Measurements from ENCODE around the gene CCDC71. TPM values are rescaled to one million over a fixed set of nuclear protein-coding genes. Genes with fewer than 3 reads are reported as not detected.

CCDC71 gene
- total RNA-seq, 1 donor from 2014 or later = 25.7 TPM

DNA sequence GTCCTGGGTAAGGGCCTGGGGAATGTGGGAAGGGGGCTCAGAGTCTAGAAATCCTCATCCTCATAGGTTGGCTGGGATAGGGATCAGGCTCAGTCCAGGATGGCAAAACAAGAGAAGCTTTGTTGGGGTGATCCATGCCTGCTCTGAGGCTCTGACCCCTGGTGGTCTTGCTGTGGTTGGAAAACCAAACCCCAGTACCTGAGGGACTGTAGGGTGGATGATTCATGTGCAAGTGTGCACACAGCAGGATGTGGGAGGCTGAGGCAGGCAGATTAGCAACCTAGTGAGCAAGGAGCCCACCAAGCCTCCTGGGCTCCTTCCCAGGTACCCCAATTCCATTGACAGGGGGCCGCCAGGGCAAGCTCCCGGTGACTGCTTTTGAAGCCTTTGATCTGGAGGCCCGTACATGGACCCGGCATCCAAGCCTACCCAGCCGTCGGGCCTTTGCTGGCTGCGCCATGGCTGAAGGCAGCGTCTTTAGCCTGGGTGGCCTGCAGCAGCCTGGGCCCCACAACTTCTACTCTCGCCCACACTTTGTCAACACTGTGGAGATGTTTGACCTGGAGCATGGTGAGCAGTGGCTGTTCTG lies 8.4 kb upstream of the CCDC71 start:
- peaks cover 7% of the 10 kb centered on the region for H3K27me3 Mint-ChIP-seq
- no peak for DNase-seq
- H3K4me1 Mint-ChIP-seq = peaks cover 8% of the 10 kb centered on the region
- H3K4me3 Mint-ChIP-seq = no peak overlapping the region
- no peaks in the 10 kb centered on the region for H3K36me3 Mint-ChIP-seq (ENCODE audit: low read depth)
- no peaks in the 10 kb centered on the region for H3K9me3 Mint-ChIP-seq
- H3K27ac Mint-ChIP-seq = no peak overlapping the region
- intact Hi-C loops (cut with micrococcal nuclease) = no loop called here

DNA sequence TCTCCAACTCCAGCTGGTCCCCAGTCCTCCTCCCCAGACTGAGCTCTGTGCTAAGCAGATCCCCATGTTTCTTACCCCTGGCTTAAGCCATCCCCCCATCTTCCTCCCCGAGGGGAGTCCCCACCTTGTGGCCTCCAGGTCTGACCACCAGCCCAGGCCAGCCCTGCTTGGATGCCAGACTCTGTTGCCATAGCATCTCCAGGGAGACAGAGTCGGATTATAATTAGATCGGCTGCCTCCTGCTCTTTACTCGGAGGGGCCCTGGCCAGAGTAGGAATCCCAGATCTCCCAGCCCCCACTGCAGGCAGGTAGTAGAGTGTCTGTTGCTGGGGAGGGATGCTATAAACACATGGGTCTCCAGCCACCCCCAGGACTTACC lies 7.7 kb upstream of the CCDC71 start:
- peaks cover 8% of the 10 kb centered on the region for H3K4me1 Mint-ChIP-seq
- no peaks in the 10 kb centered on the region for H3K9me3 Mint-ChIP-seq
- H3K36me3 Mint-ChIP-seq (ENCODE audit: low read depth) = no peaks in the 10 kb centered on the region
- no peak overlapping the region for H3K4me3 Mint-ChIP-seq
- H3K27ac Mint-ChIP-seq = no peak overlapping the region
- H3K27me3 Mint-ChIP-seq = peaks cover under 1% of the 10 kb centered on the region
- intact Hi-C loops (cut with micrococcal nuclease) = no loop called here
- no peak for DNase-seq

DNA sequence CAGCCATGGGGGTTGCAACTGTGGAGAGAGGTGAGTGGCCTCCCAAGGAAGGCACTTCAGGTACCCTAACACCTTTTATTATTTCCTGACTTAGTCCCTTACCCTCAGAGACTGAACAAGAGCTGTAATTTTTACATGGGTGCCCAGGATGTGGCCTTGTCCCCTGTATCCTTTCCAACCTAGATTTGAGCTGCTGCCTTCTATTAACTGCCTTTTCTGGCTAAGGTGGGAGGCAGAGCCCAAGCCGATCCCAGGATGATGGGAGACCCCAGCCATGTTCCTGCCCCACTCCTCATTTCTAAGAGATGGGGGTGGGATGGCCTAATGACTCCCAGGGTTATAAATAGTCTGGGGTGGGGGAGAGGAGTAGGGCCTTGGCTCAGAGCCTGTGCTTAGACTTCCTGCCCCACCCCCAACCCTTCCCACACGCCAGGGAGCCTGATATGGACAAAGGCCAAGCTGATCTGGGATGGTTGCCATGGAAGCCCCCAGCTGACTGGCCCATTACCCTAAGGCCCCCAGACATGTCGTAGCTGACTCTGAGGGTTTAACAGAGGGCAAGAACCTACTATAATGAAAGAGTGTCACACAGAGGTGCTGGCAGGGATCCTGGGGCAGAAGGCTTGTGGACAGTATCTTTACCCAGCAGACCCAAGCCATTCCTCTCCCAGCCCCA lies 7.1 kb upstream of the CCDC71 start:
- Mint-ChIP-seq H3K27me3 (no peaks in the 10 kb centered on the region), H3K9me3 (no peaks in the 10 kb centered on the region), H3K4me1 (peaks cover 8% of the 10 kb centered on the region), H3K36me3 (ENCODE audit: low read depth) (no peaks in the 10 kb centered on the region), H3K4me3 (no peak overlapping the region), H3K27ac (no peak overlapping the region)
- intact Hi-C loops (cut with micrococcal nuclease) = no loop called here
- no peak for DNase-seq

DNA sequence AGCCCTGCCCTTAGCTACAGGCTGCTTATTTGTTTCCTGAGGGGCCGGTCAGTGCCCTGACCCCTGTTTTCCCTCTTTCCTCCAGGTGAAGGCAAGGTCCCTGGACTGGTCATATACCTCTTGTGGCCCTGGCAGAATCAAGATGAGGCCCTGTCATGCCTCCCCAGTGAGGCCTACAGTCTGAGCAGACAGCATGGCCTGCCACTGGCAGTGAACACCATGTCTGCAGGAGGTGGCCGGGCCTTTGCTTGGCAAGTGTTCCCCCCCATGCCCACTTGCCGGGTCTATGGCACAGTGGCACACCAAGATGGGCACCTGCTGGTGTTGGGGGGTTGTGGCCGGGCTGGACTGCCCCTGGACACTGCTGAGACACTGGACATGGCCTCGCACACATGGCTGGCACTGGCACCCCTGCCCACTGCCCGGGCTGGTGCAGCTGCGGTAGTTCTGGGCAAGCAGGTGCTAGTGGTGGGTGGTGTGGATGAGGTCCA lies 6.5 kb upstream of the CCDC71 start:
- no peaks in the 10 kb centered on the region for H3K9me3 Mint-ChIP-seq
- peak overlapping the region; percentile 34 for H3K4me3 Mint-ChIP-seq
- no peak overlapping the region for H3K27ac Mint-ChIP-seq
- peaks cover 8% of the 10 kb centered on the region for H3K4me1 Mint-ChIP-seq
- H3K36me3 Mint-ChIP-seq (ENCODE audit: low read depth) = no peaks in the 10 kb centered on the region
- no peak for DNase-seq
- intact Hi-C loops (cut with micrococcal nuclease) = no loop called here
- no peaks in the 10 kb centered on the region for H3K27me3 Mint-ChIP-seq

DNA sequence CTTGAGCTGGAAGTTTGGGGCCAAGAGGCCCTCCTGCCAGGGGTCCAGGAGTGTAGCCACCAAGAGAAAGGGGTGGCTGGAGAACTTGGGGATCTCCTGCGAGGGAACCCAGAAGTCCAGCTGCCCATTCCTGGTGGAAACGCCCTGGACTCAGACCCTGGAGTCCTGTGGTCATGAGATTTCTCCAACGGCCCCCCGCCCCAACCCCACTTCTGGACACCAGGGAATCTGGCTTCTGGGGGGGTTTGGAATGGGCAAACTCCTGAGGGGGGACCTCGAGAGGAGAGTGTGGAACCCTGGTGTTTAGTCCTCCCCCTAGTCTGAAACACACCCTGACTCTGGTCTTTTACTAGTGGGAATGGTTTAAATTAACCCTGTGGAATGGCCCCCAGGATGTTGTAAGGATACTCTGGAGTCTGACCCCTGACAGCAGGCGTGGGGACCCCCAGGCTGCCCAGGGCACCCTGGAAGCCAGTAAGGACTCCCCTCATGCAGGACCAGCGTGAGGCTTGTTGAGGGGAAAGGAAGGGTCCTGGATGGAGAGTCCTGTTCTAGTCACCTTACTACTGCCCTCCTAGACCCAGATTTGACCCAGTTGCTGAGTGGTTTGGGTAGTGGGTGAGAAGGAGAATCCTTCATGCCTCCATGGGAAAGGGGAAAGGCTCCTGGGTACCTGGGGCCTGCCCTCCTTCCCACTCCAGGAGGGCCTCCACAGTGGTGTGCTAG lies 5.8 kb upstream of the CCDC71 start:
- H3K4me1 Mint-ChIP-seq = peaks cover 8% of the 10 kb centered on the region
- intact Hi-C loops (cut with micrococcal nuclease) = loop anchor here (1.0 kb wide), 3 partner anchors 52 to 277 kb away; partner anchors contain the start of gene USP19
- H3K4me3 Mint-ChIP-seq = peak overlapping the region; percentile 85
- H3K36me3 Mint-ChIP-seq (ENCODE audit: low read depth) = no peaks in the 10 kb centered on the region
- no peak overlapping the region for H3K27ac Mint-ChIP-seq
- no peaks in the 10 kb centered on the region for H3K27me3 Mint-ChIP-seq
- DNase-seq = no peak
- H3K9me3 Mint-ChIP-seq = no peaks in the 10 kb centered on the region

DNA sequence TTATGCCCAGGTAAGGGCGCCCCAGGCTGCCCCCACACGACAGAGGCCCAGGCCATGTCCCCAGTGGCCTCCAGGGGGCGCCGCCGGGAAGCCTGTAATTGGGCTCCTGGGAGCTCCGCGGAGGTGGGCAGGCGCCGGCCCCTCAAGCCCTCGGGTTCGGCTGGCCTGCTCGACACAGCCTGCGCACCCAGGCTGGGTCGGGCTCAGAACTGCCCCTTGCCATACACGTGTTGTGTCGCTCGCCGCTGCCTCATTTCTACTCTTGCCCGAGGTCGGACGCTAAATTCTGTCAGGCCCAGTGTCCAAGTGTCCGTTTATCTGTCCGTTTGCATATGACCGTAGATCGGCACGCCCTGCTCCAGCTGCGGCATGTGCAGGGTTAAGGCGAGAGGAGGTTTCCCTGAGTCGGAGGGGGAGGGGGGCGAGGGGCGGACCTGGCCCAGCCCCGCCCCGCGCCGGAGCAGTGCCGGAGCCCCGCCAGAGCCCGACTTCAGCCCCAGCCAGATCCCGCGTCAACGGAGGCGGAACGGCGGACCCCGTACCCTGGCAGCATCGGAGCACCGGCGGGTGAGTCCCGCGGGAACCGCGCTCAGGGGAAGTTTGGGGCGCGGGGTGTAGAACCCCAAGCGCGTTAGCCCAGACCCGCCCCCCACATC lies 5.1 kb upstream of the CCDC71 start, which contains the start of gene KLHDC8B:
Gene KLHDC8B, plus strand, starts transcription at position 480 of the 656 bp plus-strand sequence. CDS start 1,172 bp downstream, outside the sequence.
- DNase-seq = peak; percentile 95
- Mint-ChIP-seq H3K27ac (peak within 1 kb of the TSS; percentile 52), H3K36me3 (ENCODE audit: low read depth) (peaks cover 3% of the 10 kb centered on the region), H3K9me3 (no peaks in the 10 kb centered on the region), H3K27me3 (no peaks in the 10 kb centered on the region), H3K4me3 (peak within 1 kb of the TSS; percentile 85), H3K4me1 (peaks cover 11% of the 10 kb centered on the region)
- intact Hi-C loops (cut with micrococcal nuclease) = loop anchor here (1.0 kb wide), 3 partner anchors 51 to 278 kb away; partner anchors contain the start of gene USP19

DNA sequence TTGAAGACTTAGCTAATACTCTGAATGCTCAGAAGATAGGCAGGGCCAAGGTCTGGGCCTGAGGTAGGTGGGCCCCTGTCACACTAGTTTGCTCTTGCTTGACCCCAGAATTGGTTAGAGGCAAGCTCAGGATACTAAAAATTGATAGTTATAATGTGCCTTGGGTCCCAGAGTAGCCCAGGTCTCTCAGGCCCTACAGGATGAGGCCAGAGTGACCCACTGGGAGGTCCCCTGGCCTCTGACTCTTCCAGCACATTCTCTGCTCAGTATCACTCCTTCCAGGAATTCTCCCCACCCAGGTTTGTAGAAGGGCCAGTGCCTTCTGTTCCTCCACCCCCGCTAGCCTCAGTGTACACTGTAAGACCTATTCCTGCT lies 4.6 kb upstream of the CCDC71 start:
- H3K36me3 Mint-ChIP-seq (ENCODE audit: low read depth) = peaks cover 5% of the 10 kb centered on the region
- peak overlapping the region; percentile 52 for H3K27ac Mint-ChIP-seq
- no peak for DNase-seq
- intact Hi-C loops (cut with micrococcal nuclease) = loop anchor here (1.0 kb wide), 3 partner anchors 50 to 279 kb away; partner anchors contain the start of gene USP19
- H3K4me1 Mint-ChIP-seq = peaks cover 13% of the 10 kb centered on the region
- H3K4me3 Mint-ChIP-seq = peak overlapping the region; percentile 85
- H3K27me3 Mint-ChIP-seq = no peaks in the 10 kb centered on the region
- no peaks in the 10 kb centered on the region for H3K9me3 Mint-ChIP-seq

DNA sequence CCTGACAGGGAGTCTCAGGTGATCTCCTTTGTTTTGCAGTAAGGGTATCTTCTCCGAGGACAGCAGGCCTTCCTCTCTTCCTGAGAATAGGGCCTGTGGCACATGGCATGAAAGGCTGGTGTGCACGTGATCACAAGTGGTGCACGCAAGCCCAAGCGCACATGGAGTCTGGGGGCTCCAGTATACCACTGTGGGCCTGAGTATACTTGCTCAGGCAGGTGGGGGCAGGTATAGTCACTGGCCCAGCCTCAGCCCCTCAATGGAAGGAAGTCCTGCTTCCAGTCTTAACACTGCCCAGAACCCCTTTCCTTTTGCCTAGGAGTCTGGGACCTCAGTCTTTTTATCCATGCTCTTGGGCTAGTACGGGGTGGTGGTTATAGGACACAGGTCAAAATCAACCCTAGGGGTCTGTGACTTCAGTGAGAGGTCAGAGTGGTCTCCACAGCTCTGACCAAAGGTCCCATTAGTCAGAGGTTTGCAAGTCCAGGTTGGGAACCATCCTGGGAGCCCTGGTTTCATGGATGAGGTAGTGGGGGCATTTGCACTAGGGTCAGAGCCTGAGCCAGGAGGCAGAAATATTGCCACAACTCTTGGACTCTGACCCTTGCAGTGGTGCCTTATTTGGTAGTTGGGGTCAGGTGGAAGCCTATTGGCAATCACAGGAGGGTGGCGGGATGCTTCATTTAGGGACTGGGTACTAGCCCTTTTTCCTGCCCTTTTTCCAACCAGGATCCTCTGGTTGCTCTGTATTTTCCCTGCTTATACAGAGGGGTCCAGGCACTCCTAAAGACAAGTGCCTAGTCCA lies 823 bp upstream of the CCDC71 start:
- Mint-ChIP-seq H3K9me3 (no peaks in the 10 kb centered on the region), H3K36me3 (ENCODE audit: low read depth) (peaks cover 37% of the 10 kb centered on the region), H3K27ac (peak overlapping the region; percentile 90), H3K27me3 (no peaks in the 10 kb centered on the region), H3K4me3 (peak overlapping the region; percentile 88), H3K4me1 (peaks cover 27% of the 10 kb centered on the region)
- intact Hi-C loops (cut with micrococcal nuclease) = loop anchor here (2.0 to 10.0 kb wide), 2 partner anchors 72 to 178 kb away; partner anchors contain the start of genes QRICH1 and USP4
- no peak for DNase-seq

DNA sequence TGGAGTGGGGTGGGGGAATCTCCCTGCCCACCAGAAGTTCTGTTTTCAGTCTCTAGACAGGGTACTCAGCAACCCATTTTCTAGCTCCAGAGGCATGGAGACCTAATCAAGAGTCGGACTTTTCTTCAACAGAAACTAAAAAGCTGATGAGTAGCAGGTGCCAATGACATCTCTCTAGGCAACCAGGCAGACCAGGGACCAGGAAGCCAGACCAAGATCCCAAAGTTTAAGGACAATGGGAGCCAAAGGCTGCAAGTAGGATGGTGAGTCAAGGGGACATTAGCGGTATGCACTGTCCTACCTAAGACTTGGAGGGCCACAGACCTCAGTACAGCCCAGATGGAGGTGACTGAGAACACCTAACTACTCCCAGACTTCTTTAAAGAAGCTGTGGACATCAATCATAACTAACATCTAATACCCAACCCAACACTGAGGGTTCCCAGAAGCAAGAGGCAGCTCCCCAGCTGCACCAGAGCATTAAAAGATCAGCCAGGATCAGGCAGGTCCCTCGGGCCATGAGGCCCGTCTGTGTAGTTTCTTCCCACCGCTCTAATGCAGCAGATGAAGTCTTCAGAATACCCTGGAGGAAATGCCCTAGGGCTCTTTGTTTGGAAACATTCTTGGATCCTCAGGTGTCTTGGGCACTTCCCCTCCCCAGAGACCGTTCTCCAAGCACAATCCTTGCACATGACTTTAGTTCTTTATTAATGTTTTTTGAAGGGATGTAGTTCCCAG lies 979 bp downstream of the CCDC71 start:
- DNase-seq = no peak
- peaks cover 38% of the 10 kb centered on the region for H3K36me3 Mint-ChIP-seq (ENCODE audit: low read depth)
- peaks cover 21% of the 10 kb centered on the region for H3K4me1 Mint-ChIP-seq
- intact Hi-C loops (cut with micrococcal nuclease) = loop anchor here (10.0 kb wide), 1 partner anchor 180 kb away; the partner anchor contains the start of gene USP4
- no peaks in the 10 kb centered on the region for H3K9me3 Mint-ChIP-seq
- peak overlapping the region; percentile 92 for H3K27ac Mint-ChIP-seq
- no peaks in the 10 kb centered on the region for H3K27me3 Mint-ChIP-seq
- H3K4me3 Mint-ChIP-seq = peak overlapping the region; percentile 95

DNA sequence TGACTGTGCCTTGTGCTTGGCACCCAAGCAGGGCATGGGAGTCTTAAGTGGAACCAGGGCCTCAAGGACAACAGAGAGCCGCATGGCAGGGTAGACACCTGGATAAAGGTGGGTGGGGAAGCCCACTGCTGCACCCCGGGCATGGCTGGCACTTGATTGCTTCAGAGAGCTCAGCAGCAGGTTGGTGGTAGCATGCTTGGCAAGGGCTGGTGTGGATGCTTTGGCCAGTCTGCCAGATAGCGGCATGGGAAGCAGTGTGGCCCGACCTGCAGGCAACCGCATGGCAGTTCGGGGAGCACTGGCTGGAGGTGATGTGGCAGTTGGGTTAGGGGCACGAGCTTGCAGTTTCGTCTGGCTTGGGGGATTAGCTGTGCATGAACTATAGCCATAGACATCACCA lies 2.5 kb downstream of the CCDC71 start:
- Mint-ChIP-seq H3K4me3 (no peak overlapping the region), H3K27me3 (no peaks in the 10 kb centered on the region), H3K27ac (no peak overlapping the region), H3K9me3 (no peaks in the 10 kb centered on the region), H3K4me1 (peaks cover 20% of the 10 kb centered on the region), H3K36me3 (ENCODE audit: low read depth) (peaks cover 43% of the 10 kb centered on the region)
- intact Hi-C loops (cut with micrococcal nuclease) = loop anchor here (10.0 kb wide), 1 partner anchor 181 kb away; the partner anchor contains the start of gene USP4
- no peak for DNase-seq

DNA sequence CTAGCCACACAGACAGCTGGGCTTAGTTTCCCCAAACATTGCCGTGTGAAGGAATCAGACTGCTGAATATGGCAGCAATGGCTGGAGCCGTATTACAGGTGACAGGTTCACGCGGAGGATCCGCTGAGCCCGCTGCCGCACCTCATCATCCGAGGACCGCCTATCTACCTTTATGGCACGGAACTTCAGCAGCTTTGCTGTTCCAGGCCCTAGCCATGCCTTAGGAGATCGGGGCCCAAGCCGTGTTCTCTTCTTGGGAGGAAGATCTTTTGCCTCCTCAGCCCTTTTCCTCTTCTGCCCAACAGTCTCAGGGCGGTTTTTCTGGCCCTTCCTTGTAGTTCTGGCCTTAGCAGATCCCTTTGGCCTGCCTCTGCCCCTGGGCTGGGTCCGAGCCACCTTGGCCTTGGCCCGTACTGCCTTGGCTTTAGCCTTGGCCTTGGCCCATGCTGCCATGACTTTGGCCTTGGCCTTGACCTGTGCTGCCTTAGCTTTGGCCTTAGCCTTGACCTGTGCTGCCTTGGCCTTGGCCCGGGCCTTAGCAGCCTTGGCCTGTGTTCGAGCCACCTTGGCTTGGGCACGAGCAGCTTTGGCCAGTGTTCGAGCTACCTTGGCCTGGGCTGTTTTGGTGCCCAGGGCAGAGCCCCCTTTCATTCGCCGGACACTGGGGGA lies 3.2 kb downstream of the CCDC71 start:
- no peaks in the 10 kb centered on the region for H3K27me3 Mint-ChIP-seq
- no peak for DNase-seq
- intact Hi-C loops (cut with micrococcal nuclease) = loop anchor here (10.0 kb wide), 1 partner anchor 182 kb away; the partner anchor contains the start of gene USP4
- peaks cover 20% of the 10 kb centered on the region for H3K4me1 Mint-ChIP-seq
- no peak overlapping the region for H3K27ac Mint-ChIP-seq
- H3K9me3 Mint-ChIP-seq = no peaks in the 10 kb centered on the region
- H3K4me3 Mint-ChIP-seq = no peak overlapping the region
- peaks cover 43% of the 10 kb centered on the region for H3K36me3 Mint-ChIP-seq (ENCODE audit: low read depth)

All from activated CD4-positive, alpha-beta T cell treated with anti-CD3 and anti-CD28 coated beads, Interleukin-2, amount 10 ng/mL, durations not matched to agents 24 days and 14 days (primary cell).